22Rv1 (cell line): Measurements from ENCODE around the gene SRCAP.

Source experiments
- ZFX ChIP-seq: fragments of 450-650 bp; IDR thresholded peaks from 2 replicates; pipeline ENCODE4 v1.6.1; 2017; ENCODE audit warnings: antibody characterized with exemption, borderline replicate concordance
- TF ChIP-seq, protein P1 (sequence below): fragments of 450-650 bp; IDR thresholded peaks from 2 replicates; pipeline ENCODE4 v1.5.1; 2017; ENCODE audit warnings: mild to moderate bottlenecking

DNA sequence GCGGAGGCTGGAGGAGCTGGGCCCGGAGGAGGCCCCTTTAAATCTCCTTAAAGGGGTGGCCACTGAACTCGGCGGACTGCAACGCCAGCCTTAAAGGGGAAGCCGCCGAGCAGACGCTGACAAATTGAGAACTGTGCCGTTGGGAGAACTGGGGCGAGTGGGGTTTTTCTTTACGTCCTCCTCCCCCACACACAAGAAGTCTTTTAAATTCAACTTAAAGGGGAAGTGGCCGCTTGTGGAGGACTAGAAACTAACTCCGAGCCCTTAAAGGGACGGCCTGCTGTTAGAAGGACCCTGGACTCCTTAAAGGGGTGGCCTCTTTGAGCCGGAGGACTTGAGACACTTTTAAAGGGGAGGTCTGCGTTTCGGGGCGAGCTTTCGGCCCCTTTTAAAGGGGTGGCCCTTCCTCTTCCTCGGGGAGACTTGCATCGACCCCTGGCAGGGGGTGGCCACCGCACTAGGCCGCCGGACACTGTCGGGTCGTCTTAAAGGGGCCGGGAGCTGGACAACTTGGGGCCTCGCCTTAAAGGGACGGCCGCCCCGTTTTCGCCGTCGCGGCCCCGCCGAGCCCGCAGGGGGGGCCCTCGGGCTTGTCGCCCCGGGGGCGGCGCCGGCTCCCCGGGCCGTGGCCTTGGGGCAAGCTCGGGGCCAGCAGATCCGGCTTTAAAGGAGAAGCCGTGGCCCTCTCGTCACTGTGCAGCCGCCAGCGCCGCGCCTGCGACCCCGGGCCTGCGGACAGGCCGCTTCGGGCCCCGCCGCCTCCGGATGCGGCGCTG is 40.1 kb upstream of the SRCAP start:
- TF ChIP-seq, protein P1, sequence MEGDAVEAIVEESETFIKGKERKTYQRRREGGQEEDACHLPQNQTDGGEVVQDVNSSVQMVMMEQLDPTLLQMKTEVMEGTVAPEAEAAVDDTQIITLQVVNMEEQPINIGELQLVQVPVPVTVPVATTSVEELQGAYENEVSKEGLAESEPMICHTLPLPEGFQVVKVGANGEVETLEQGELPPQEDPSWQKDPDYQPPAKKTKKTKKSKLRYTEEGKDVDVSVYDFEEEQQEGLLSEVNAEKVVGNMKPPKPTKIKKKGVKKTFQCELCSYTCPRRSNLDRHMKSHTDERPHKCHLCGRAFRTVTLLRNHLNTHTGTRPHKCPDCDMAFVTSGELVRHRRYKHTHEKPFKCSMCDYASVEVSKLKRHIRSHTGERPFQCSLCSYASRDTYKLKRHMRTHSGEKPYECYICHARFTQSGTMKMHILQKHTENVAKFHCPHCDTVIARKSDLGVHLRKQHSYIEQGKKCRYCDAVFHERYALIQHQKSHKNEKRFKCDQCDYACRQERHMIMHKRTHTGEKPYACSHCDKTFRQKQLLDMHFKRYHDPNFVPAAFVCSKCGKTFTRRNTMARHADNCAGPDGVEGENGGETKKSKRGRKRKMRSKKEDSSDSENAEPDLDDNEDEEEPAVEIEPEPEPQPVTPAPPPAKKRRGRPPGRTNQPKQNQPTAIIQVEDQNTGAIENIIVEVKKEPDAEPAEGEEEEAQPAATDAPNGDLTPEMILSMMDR: no peak
- no peak for TF ChIP-seq ZFX
